ENCODE measurements around the gene PRDM15.

The PRDM15 gene

DNA sequence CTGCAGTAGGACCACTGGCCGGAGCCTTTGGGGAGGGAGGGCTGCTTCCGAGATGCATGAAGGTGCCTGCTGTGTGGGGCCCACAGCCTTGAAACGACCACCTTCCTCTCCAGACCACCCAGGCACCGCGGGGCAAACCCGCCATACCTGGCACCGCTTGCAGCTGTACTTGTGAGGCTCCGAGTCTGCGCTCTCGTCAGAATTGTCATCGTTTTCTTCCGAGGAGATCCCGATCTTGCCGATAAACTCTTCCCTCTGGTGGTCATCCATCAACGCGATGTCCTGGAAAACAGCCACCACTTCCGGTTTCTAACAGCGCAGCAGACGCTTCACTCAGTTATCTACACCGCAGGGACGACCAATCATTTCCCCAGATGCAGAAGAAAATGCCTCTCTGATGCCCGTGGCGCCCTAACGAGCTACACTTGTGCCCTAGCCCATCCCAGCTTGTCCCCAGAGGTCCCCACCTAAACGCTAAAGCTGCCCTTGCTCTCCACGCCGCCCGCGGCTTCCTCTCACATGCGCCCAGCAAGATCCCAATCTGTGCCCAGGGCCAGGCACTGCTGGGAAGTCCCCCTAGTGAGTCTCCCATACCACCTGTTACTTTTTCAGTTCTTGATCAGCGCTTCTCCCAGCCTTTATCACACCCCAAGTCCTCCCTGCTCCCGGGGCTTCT lies 57.2 kb downstream of the PRDM15 start:
- DNase-seq, result no peak

- no peak for DNase-seq
These were observed 57.9 kb downstream of the PRDM15 start for GRCh38 chr21:41821081-41821755.

- DNase-seq, result no peak
These were observed 58.6 kb downstream of the PRDM15 start for GRCh38 chr21:41820384-41821080.

DNA sequence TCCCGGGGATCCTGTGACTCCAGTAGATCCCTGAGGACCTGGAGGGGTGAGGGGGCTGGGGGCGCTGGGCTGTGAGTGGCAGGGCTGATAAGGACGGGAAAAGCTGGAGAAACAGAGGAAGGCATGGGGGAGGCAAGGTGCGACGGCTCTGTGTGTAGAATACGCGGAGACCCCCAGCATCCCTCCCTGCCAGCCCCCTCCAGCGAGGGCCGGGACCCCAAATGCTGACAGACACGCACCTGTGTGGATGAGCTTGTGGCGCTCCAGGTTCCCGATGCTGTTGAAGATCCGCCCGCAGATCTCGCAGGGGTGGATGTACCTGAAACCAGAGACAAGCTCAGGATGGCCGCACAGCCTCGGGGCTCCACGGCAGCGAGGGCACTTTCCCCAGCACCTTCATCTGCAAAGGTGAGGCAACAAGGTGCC lies 59.3 kb downstream of the PRDM15 start:
- DNase-seq, result no peak

- no peak for DNase-seq
These were observed 59.8 kb downstream of the PRDM15 start for GRCh38 chr21:41819236-41819855.

DNA sequence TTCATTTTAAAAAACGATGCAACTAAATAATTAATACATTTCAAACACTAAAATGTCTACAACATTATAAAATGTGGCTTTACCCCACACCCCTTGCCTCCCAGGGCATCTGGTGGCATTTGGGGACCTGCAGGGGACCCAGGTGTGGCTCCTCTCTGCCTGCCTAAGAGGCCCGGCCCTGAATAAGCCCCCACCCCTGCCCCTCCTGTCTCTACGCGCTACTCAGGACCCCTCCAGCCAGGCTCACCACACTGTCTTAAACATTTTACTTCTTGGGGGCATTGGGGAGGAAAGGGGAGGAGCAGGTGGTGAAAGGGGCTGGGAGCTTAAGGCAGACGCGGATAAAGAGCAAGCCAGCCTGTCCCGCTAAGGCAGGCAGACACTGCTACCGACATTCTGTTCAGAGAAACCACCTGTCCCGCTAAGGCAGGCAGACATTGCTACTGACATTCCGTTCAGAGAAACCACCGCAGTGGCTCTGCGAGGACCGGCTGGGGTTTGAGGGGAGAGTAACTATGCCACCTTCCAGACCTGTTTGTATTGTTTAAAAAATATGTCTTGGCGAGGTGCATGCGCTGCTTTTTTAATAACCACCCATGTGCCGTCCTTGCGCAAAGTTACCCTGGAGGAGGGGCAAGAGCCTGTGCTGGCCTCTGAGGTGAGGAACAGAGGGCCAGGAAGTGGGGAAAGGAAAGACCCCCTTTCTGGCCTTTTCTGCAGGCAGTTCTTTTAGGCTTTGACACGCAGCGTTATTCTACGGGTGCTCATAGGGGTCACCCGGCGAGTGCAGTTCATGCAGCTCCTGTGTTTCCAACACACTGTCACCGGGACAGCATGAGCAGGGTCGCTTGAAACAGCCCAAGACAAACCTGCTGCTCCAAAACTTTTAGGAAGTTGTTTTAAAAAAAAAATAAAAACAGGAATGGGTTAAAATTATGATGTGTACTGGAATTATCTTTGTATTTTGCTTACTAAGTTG lies 61.0 kb downstream of the PRDM15 start:
- DNase-seq, result no peak

GRCh38 chr21:41817228-41817627 lies 61.9 kb downstream of the PRDM15 start:
- peak; percentile 74 for DNase-seq

- peak; percentile 58 for DNase-seq
These were observed 62.5 kb downstream of the PRDM15 start for GRCh38 chr21:41816583-41817165.

DNA sequence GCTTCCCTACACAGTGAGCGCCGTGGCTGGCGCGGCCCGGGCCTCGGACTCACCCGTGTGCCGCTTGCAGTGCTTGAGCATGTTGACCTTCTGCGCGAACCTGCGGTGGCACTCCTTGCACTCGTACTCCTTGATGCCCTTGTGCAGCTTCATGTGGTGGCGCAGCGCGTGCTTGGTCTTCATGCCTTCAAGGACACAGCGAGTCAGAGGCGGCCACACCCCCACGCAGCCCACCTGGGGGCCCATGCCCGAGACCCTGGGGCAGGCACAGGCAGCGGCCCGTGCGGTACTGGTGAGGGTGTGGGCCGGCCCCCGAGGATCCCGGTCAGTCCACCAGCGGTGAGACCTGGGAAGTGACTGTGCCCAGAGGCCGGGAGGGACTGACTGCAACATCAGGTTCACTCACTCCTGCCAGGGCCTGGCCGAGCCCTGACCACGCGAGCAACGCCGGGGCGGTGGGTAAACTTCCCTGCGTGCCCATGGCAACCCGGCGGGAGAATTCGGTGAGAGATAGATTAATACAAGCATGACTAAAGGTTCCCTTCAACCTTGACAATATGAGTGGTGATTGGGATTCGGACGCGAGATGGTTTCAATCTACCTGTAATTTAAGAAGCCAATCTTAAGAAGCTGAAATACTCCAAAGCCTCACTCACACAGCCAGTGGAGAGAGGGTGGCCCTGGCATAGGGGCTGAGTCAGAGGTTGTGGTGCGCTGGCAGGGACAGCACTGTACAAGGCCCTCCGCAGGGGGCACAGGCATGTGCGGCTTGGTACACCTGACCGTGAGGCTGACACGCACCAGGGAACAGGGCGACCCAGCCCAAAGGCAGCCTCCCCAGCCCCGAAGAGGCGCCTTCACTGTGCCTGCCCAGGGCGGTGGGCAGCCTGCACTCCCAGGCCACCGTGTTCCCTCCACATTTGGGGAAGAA lies 63.2 kb downstream of the PRDM15 start:
- DNase-seq, result no peak

GRCh38 chr21:41813226-41813625 lies 65.9 kb downstream of the PRDM15 start:
- DNase-seq, result no peak

DNA sequence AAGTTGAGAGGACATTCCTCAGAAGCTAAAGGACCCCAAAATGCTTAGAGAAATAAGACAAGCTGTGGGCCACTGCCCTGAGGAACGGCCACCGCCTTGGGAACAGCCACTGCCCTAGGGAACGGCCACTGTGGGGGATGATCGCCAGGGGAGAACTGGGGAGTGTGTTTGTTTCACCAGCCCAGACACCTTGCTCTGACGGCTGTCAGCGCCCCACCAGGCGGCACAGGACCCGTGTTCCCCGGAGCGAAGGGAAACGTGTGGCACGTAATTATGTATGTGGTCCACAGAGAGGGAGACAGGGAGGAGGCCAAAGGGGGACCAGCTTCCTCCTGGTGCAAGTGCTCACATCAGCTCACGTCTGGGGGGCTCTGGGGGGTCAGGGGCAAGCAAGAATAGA lies 66.5 kb downstream of the PRDM15 start:
- no peak for DNase-seq

DNA sequence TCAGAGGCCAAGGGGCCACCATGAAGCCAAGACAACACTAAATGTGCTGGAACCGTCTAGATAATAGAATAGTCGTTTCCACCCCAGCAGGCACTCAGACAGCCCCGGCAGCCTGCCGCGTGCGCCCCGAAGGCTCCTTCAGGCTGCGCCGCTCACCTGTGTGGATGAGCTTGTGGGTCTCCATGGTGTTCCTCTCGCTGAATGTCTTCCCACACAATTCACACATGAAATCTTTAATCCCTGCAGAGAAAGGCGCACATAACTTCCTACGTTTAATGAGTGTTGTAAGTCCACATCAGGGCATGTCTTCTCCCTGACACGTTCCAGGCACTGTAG lies 68.6 kb downstream of the PRDM15 start:
- no peak for DNase-seq

GRCh38 chr21:41809891-41810596 lies 69.1 kb downstream of the PRDM15 start:
- DNase-seq, result no peak

DNA sequence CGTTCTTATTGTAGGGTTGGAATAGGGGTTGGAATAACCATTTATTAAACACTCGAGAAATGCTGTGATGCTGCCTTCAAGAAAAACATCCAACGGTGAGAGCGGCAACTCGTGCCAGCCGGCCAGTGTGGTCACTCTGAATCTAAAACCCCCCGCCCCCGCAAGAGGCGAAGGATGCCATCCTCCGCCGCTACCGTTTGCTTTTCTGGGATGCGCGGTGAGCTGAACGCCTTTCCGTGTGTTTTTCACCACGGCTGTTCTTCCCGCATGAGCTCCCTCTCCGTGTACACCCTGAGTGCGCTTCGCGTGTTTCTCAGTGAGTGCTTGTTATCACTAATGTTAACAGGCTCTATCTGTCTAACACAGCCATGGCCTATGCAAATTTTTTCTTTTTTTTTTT lies 70.3 kb downstream of the PRDM15 start:
- DNase-seq, result no peak

- no peak for DNase-seq
These were observed 71.0 kb downstream of the PRDM15 start for GRCh38 chr21:41808094-41808493.

DNA sequence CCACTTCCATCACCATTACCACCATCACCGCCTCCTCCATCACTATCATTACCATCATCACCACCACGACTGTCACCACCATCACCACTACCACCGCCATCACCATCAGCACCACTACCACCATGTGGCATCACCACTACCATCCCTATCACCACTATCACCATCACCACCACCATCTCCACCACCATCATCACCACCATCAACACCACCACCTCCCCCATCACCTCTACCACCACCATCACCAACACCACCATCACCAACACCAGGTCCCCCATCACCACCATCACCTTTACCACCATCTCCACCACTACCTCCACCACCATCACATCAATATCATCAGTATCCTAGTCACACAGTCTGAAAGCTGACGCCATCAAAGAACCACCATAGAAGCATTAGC lies 72.4 kb downstream of the PRDM15 start:
- no peak for DNase-seq

DNA sequence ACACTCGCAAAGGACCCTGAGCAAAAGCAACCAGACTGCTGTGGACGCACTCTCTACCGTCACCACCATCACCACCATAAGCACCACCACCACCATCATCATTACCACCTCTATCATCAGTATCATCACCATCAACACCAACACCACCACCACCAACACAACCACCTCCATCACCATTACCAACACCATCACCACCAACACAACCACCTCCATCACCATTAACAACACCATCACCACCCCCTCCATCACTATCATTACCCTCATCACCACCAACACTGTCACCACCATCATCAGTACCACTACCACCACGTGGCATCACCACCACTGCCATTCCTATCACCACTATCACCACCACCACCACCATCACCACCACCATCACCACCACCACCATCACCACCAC lies 73.5 kb downstream of the PRDM15 start:
- no peak for DNase-seq

GRCh38 chr21:41805038-41805437 lies 74.1 kb downstream of the PRDM15 start:
- DNase-seq, result no peak

- no peak for DNase-seq
These were observed 74.8 kb downstream of the PRDM15 start for GRCh38 chr21:41804381-41804780.

- DNase-seq, result no peak
These were observed 75.8 kb downstream of the PRDM15 start for GRCh38 chr21:41803316-41803715.

Measured in fibroblast of skin of scalp (primary cell).